Heart left ventricle (tissue), 16 donors: Measurements from ENCODE around the gene CBFA2T2. TPM values are rescaled to one million over a fixed set of nuclear protein-coding genes. Genes with fewer than 3 reads are reported as not detected.
"Not testable (repeated sequence)": the region's sequence is repeated elsewhere in the genome, so short reads cannot be mapped to it uniquely, and the experiment has no call there.

Experiments used
- ATAC-seq, 4 donors: fragments of 200-7000 bp; cut with Tn5 transposase; one replicate each; pipeline ENCODE4 v1.9.1; 2020 to 2022; ENCODE audit warnings: moderate library complexity in 4 of 4, mild to moderate bottlenecking in 3 of 4, moderate number of reproducible peaks in 1 of 4
- DNase-seq, 5 donors: peaks; one replicate each; pipeline ENCODE4 v3.0.0-alpha.2; 2020
- H3K27ac ChIP-seq, 12 donors: fragments of 200-600 bp; sonication (generic) in 4 of 12; one replicate each; pipeline versions ENCODE4 v1.5.0 to v1.8.0; 2016 to 2022; ENCODE audit warnings: mild to moderate bottlenecking in 2 of 12
- H3K27me3 ChIP-seq, 9 donors: fragments of 200-600 bp; sonication (generic) in 2 of 9; one replicate each; pipeline versions ENCODE4 v1.5.1 to v1.8.0; 2016 to 2022; ENCODE audit warnings: mild to moderate bottlenecking in 3 of 9
- H3K36me3 ChIP-seq, 9 donors: fragments of 200-600 bp; sonication (generic) in 2 of 9; one replicate each; pipeline versions ENCODE4 v1.5.0 to v1.8.0; 2018 to 2022; ENCODE audit warnings: mild to moderate bottlenecking in 2 of 9
- H3K4me1 ChIP-seq, 12 donors: fragments of 200-600 bp; sonication (generic) in 4 of 12; one replicate each; pipeline versions ENCODE4 v1.5.0 to v1.8.0; 2016 to 2022; ENCODE audit warnings: mild to moderate bottlenecking in 3 of 12
- H3K4me3 ChIP-seq, 12 donors: fragments of 200-600 bp; sonication (generic) in 4 of 12; one replicate each; pipeline versions ENCODE4 v1.5.0 to v1.8.0; 2017 to 2022; ENCODE audit warnings: mild to moderate bottlenecking in 9 of 12, moderate library complexity in 4 of 12
- H3K9me3 ChIP-seq, 12 donors: fragments of 200-600 bp; sonication (generic) in 4 of 12; one replicate each; pipeline versions ENCODE4 v1.5.0 to v1.8.0; 2016 to 2022; ENCODE audit warnings: mild to moderate bottlenecking in 1 of 12
- CTCF ChIP-seq, 12 donors: fragments of 200-600 bp; sonication (generic) in 4 of 12; IDR thresholded peaks; one replicate each; pipeline versions ENCODE4 v1.5.0 to v1.8.0; 2018 to 2022; ENCODE audit warnings: antibody characterized with exemption in 12 of 12, mild to moderate bottlenecking in 5 of 12
- POLR2A ChIP-seq, 2 donors: fragments of 450-650 bp; IDR thresholded peaks; one replicate each; pipeline ENCODE4 v1.6.1; 2017; ENCODE audit warnings: antibody characterized with exemption in 2 of 2, mild to moderate bottlenecking in 2 of 2, moderate library complexity in 2 of 2
- WGBS, 4 donors: extraction: QIAGEN DNeasy Blood & Tissue Kit in 2 of 4; methylation state at CpG; one replicate each; pipeline versions ENCODE4 v1.1.5 to v1.1.7; 2013 to 2018; 5-methylcytosine and 5-hydroxymethylcytosine counted together
- intact Hi-C, 10 donors: fragments of 100-400 bp; cut with DNase I; formaldehyde crosslinking; loops; one replicate each; pipeline versions ENCODE4 v1.11.1 to v1.14.2; 2022
- polyA plus RNA-seq, 2 donors: library from polyadenylated mRNA; stranded (reverse); fragments of 200-250 nt; gene quantifications; one replicate each; pipeline ENCODE4 v1.2.3, GENCODE V29; 2013
- total RNA-seq, 9 donors: library from RNA; depleted of rRNA in 2 of 9; stranded (reverse); fragments of >200 nt in 2 of 9; fragmentation: NEBNext Ultra II Directional in 3 of 9; extraction: Animal tissue kit (Norgen Biotek cat#: 25700) in 3 of 9; gene quantifications; one replicate each; pipeline versions ENCODE4 v1.1.0 to v1.2.4, GENCODE V29; 2016 to 2023
- donor health status: ischemic (EF 13 %, LVEDD 7.1; RV severe dilation, severe dysfunction).
- donor health status: healthy with polysubstance abuse.
- donor health status: DM: no; HTN: yes; CAD: no.
- donor health status: DM: no; HTN: no; CAD: no.
- donor health status: ischemic (EF 25% LVEDD 6.9; RV normal size, moderate dysfunction).
- donor health status: ischemic (EF 25% LVEDD 5.7; RV mildly dilated, moderate dysfunction).
- donor health status: healthy.
- donor health status: DM: yes; HTN: yes; CAD: no.
- donor health status: ischemic (EF 35%, LVEDD 5.7; RV mildly dilated, moderate dysfunction).
- donor health status: nonischemic (EF 11% LVEDD 7.7; RV severe dilation, severe dysfunction).
- donor health status: DM: yes; HTN: yes; CAD: no.
- donor health status: PGD.
- donor health status: ischemic (EF 29% LVEDD 5.4; RV normal size, mild dysfunction).
- donor health status: nonischemic (EF 23%, LVEDD 6.1; RV moderate dilation, normal function).

Gene CBFA2T2
- total and polyA plus RNA-seq, 11 donors: 4.6 to 15.0 (median 9.9) TPM

GRCh38 chr20:33584976-33585375, 95.1 kb downstream of the CBFA2T2 start:
- ATAC-seq (no peak), DNase-seq (no peak)
- no peaks in the 10 kb centered on the region for H3K27me3 ChIP-seq
- no peaks in the 10 kb centered on the region for H3K9me3 ChIP-seq
- H3K27ac ChIP-seq: no peak overlapping the region
- no peak overlapping the region for H3K4me3 ChIP-seq
- intact Hi-C loops: no loop called here
- peaks cover 0 to 29% (median 5%) of the 10 kb centered on the region in 12 donors for H3K4me1 ChIP-seq
- whole genome bisulfite sequencing, 4 donors: 91 to 97% (median 95%) methylated on average over 3 of the region's 3 CpGs
- no peaks in the 10 kb centered on the region for H3K36me3 ChIP-seq
- TF ChIP-seq CTCF (IDR thresholded peaks at IDR 0.05): no peak
- no peak for TF ChIP-seq POLR2A (IDR thresholded peaks at IDR 0.05)

GRCh38 chr20:33585413-33585812, 95.5 kb downstream of the CBFA2T2 start:
- H3K27ac ChIP-seq: no peak overlapping the region
- H3K36me3 ChIP-seq: no peaks in the 10 kb centered on the region
- H3K4me1 ChIP-seq: peaks cover 0 to 29% (median 5%) of the 10 kb centered on the region in 12 donors
- TF ChIP-seq POLR2A (IDR thresholded peaks at IDR 0.05) (no peak), CTCF (IDR thresholded peaks at IDR 0.05) (no peak)
- H3K4me3 ChIP-seq: no peak overlapping the region
- H3K27me3 ChIP-seq: no peaks in the 10 kb centered on the region
- DNase-seq (no peak), ATAC-seq (no peak)
- WGBS, 4 donors: 89 to 95% (median 91%) methylated on average over 4 of the region's 4 CpGs
- no peaks in the 10 kb centered on the region for H3K9me3 ChIP-seq
- intact Hi-C loops: no loop called here

- no peaks in the 10 kb centered on the region for H3K27me3 ChIP-seq
- no peak overlapping the region for H3K27ac ChIP-seq
- no peak overlapping the region for H3K4me3 ChIP-seq
- no peaks in the 10 kb centered on the region for H3K9me3 ChIP-seq
- DNase-seq (no peak), ATAC-seq (no peak)
- no peak for TF ChIP-seq POLR2A (IDR thresholded peaks at IDR 0.05)
- peaks cover 0 to 32% (median 5%) of the 10 kb centered on the region in 12 donors for H3K4me1 ChIP-seq
- no peaks in the 10 kb centered on the region for H3K36me3 ChIP-seq
- intact Hi-C loops: no loop called here
These were observed 99.2 kb downstream of the CBFA2T2 start for GRCh38 chr20:33589059-33589458.

DNA sequence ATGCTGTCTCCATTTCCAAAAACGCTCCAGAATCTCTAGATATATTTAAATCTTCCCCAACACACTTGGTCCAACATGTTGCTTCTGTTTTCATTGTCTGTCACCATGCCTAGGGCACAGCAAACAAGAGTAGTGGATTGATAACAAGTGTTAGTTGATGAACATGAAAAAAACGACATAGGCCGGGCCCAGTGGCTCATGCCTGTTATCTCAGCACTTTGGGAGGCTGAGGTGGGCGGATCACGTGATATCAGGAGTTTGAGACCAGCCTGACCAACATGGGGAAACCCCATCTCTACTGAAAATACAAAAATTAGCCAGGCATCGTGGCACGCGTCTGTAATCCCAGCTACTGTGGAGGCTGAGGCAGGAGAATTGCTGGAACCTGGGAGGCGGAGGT, 102.0 kb downstream of the CBFA2T2 start:
- H3K27me3 ChIP-seq, ATAC-seq, DNase-seq, H3K9me3 ChIP-seq, H3K36me3 ChIP-seq, H3K4me3 ChIP-seq, intact Hi-C loops, H3K27ac ChIP-seq: not testable (repeated sequence)
- peaks cover 0 to 21% (median 0%) of the 10 kb centered on the region in 12 donors for H3K4me1 ChIP-seq
- 59 to 76% (median 65%) methylated on average over 9 of the region's 9 CpGs for WGBS, 4 donors

DNA sequence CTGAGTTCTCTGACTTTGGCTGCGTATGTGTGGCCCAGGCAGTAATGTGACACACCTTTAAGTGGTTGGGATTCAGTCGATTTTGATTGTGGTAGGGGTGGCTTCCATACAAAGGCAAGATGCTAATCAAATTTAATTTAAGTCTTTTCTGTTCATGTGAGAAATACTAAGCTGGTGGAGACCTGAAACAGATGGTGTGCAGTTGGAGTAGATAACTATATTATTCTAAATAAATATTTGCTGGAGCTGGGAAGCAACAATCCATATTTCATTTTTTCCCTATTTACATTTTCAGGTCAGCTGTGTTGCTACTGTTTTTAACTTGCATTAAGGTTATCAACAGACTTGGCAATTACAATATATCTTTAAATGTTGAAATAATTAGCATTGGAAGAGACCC, 104.8 kb downstream of the CBFA2T2 start:
- whole genome bisulfite sequencing, 4 donors: 76 to 90% (median 81%) methylated on average over 2 of the region's 2 CpGs
- Histone ChIP-seq H3K27me3 (no peaks in the 10 kb centered on the region), H3K9me3 (no peaks in the 10 kb centered on the region), H3K4me1 (peaks cover 0 to 4% (median 0%) of the 10 kb centered on the region in 12 donors), H3K4me3 (no peak overlapping the region), H3K27ac (no peak overlapping the region), H3K36me3 (peaks cover 0 to 13% (median 6%) of the 10 kb centered on the region in 9 donors)
- TF ChIP-seq POLR2A (IDR thresholded peaks at IDR 0.05) (no peak), CTCF (IDR thresholded peaks at IDR 0.05) (no peak)
- DNase-seq (no peak), ATAC-seq (no peak)
- intact Hi-C loops: no loop called here
